ENCODE measurements around the gene EPS8L3.

The EPS8L3 gene

DNA sequence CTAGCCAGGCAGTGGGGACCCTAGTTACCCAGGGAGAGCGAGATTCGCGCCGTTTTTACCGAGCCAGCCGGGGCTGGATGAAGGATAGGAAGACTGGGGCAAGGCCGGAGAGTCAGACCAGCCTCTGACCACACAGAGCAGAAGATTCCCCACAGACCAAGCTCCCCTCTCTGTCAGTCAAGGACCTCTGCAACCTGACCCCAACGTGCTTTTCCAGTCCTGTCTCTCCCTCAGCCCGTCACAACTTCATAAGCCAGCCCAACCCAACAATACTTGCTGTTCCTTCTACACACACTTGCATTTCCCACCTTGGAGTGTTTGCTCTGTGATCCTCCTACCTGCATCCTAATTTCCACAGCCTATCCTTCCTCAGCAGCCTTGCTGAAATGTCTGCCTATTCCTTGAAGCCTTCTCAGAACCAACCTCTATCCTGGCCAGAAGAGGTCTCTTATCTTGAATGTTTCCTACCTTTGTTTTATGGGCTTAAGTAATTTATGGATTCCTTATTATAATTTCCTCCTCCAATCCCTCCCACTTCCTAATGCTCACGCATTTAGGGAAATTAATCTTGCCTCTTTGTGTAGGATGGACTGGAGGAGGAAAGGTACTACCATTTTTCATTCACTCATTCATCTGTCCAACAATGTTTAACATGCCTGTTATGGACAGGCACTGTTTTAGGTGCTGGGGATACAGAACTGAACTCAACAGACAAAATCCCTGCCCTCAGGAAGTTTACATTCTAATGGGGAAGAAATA lies 22.9 kb downstream of the EPS8L3 start, which contains the start of gene GSTM3:
TSS of gene GSTM3 (minus strand) at position 424 of the 759 bp plus-strand sequence. CDS start 751 bp downstream, outside the sequence.
- DNase-seq, result no peak
- peak within 1 kb of the TSS; percentile 31 for H3K27ac ChIP-seq

DNA sequence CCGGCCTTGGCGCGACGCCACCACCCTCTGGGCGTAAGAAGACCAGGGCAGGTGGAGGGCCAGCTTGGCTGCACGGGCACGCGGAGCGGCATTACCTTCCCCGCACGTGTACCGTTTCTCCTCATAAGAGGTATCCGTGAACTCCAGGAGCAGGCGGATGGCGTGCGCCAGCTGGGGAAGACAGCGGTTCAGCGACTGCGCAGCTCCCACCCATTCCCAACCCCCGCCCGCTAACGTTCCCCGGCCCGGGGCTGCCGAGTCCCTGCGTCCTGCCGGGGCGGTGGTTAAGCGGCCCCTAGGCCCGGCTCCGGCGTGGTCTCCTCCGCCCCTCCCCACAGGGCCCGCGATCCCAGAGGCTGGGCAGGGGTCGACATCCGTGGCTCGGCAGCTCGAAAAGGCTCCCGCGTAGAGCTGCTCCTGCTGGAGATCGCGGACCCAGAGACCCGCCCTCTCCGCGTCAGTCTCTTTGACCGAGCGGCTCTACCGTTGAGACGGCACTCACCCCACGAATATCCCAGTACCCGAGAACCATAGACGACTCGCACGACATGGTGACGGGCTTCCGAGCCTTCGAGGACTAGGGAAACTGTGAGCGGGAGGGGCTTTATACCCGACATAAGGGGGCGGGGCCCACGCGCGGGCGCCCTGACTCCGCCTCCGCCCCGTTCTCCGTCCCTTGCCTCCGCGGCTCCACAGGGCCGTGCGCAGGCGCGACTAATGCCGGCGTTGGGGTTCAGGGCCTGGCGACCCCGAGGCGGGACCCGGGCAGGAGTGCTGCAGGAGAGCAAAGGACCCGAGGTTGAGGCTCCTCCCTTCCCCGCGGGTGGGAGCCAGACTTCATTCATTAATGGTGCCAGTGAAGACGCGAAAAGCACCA lies 23.7 kb downstream of the EPS8L3 start:
- TF ChIP-seq, protein P1, sequence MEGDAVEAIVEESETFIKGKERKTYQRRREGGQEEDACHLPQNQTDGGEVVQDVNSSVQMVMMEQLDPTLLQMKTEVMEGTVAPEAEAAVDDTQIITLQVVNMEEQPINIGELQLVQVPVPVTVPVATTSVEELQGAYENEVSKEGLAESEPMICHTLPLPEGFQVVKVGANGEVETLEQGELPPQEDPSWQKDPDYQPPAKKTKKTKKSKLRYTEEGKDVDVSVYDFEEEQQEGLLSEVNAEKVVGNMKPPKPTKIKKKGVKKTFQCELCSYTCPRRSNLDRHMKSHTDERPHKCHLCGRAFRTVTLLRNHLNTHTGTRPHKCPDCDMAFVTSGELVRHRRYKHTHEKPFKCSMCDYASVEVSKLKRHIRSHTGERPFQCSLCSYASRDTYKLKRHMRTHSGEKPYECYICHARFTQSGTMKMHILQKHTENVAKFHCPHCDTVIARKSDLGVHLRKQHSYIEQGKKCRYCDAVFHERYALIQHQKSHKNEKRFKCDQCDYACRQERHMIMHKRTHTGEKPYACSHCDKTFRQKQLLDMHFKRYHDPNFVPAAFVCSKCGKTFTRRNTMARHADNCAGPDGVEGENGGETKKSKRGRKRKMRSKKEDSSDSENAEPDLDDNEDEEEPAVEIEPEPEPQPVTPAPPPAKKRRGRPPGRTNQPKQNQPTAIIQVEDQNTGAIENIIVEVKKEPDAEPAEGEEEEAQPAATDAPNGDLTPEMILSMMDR (IDR thresholded peaks at IDR 0.05; ENCODE audit: low read depth, low read length, missing control alignments), result no peak
- H3K27me3 ChIP-seq (replicated peaks), result no peaks in the 10 kb centered on the region
- in situ Hi-C loops (cut with HindIII; ENCODE audit: low pct_ligation_motif_present, low sequenced_read_pairs), result no loop called here
- peak; percentile 65 for DNase-seq
- peak overlapping the region; percentile 72 for H3K4me3 ChIP-seq (ENCODE audit: low read depth, low read length)
- H3K27ac ChIP-seq, result peak overlapping the region; percentile 31
- peaks cover 13% of the 10 kb centered on the region for H3K36me3 ChIP-seq (replicated peaks)

More for the DNA sequence above, 22.9 kb downstream of the EPS8L3 start, which contains the start of gene GSTM3:
- Histone ChIP-seq H3K27me3 (replicated peaks) (no peaks in the 10 kb centered on the region), H3K36me3 (replicated peaks) (peaks cover 13% of the 10 kb centered on the region), H3K4me3 (ENCODE audit: low read depth, low read length) (peak within 1 kb of the TSS; percentile 72)
- TF ChIP-seq, protein P1 (IDR thresholded peaks at IDR 0.05; ENCODE audit: low read depth, low read length, missing control alignments), result no peak
- in situ Hi-C loops (cut with HindIII; ENCODE audit: low pct_ligation_motif_present, low sequenced_read_pairs), result no loop called here

DNA sequence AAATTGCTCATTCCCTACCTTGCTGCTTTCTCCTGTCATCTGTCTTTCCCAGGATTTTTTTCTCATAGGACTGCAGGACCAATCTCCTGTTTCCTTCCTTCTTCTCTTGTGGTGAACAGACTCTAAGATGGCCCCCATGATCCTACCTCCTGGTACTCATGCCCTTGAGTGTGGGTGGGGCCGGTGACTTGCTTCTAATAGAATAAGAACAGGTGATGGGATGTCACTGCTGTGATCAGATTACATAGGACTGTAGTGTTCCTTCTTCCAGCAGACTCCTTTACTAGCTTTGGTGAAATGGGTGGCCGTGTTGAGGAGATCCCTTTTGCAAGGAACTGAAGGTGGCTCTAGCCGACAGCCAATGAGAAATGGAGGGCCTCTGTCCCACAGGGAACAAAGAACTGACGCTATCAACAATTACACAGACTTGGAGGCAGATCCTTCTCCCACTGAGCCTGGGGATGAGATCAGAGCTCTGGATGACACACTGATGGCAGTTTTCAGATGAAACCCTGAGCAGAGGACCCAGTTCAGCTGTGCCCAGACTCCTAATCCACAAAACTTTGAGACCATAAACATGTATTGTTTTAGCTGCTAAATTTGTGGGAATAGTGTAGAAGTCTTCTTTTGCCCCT lies 30.4 kb downstream of the EPS8L3 start:
- DNase-seq, result no peak
- Histone ChIP-seq H3K27ac (no peak overlapping the region), H3K36me3 (replicated peaks) (peaks cover 13% of the 10 kb centered on the region), H3K27me3 (replicated peaks) (no peaks in the 10 kb centered on the region), H3K4me3 (ENCODE audit: low read depth, low read length) (no peak overlapping the region)
- in situ Hi-C loops (cut with HindIII; ENCODE audit: low pct_ligation_motif_present, low sequenced_read_pairs), result no loop called here
- TF ChIP-seq, protein P1 (IDR thresholded peaks at IDR 0.05; ENCODE audit: low read depth, low read length, missing control alignments), result no peak

DNA sequence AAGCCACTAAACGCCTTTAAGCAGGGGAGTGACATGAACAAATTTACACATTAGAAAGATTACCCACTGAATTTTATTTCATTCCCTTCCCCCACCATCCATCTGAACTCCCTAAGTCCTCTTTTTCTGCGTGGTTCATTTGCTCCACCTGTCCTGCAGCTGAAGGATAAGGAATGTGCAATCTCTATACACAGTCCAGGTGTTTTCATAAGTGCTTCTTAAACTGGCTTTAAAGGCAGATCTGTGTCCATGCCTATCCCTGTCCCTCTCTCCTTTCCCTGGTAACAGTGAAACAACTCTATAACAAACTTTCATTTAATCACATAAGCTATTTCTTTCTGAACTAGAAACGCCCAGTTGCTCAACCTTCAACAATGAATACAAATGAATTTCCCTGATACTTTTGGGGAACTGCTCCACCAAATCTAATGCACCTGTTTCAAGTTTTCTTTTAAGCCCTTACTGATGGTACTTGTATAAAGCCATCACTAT lies 31.3 kb downstream of the EPS8L3 start:
- in situ Hi-C loops (cut with HindIII; ENCODE audit: low pct_ligation_motif_present, low sequenced_read_pairs), result no loop called here
- peaks cover 7% of the 10 kb centered on the region for H3K36me3 ChIP-seq (replicated peaks)
- TF ChIP-seq, protein P1 (IDR thresholded peaks at IDR 0.05; ENCODE audit: low read depth, low read length, missing control alignments), result no peak
- H3K27me3 ChIP-seq (replicated peaks), result no peaks in the 10 kb centered on the region
- no peak for DNase-seq
- H3K27ac ChIP-seq, result no peak overlapping the region
- no peak overlapping the region for H3K4me3 ChIP-seq (ENCODE audit: low read depth, low read length)

DNA sequence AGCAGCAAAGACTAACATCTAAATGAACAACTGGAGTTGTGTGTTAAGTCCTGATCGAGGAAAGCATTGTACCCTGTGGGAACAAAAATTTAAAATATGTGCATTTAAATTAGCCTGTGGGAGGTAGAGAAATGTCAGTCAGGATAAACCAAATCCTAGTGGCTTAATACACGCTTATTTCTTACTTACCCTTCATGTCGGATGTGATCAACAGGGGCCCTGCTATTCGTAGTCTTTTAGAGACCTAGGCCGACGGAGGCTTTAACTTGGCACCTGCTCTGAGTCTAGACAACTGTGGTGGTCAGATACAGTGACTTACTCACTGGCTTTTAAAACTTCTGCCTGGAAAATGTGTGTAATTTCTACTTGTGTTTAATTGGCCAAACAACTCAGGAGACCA lies 33.1 kb downstream of the EPS8L3 start:
- no peak overlapping the region for H3K27ac ChIP-seq
- TF ChIP-seq, protein P1 (IDR thresholded peaks at IDR 0.05; ENCODE audit: low read depth, low read length, missing control alignments), result no peak
- in situ Hi-C loops (cut with HindIII; ENCODE audit: low pct_ligation_motif_present, low sequenced_read_pairs), result no loop called here
- no peak overlapping the region for H3K4me3 ChIP-seq (ENCODE audit: low read depth, low read length)
- no peaks in the 10 kb centered on the region for H3K27me3 ChIP-seq (replicated peaks)
- no peak for DNase-seq
- no peaks in the 10 kb centered on the region for H3K36me3 ChIP-seq (replicated peaks)

Data from brain microvascular endothelial cell (primary cell).